HepG2 (cell line): ENCODE measurements around the gene COPZ1. TPM values are rescaled to one million over a fixed set of nuclear protein-coding genes. Genes with fewer than 3 reads are reported as not detected.

ENCODE experiments used
- ATAC-seq: fragments of 200-7000 bp; cut with Tn5 transposase; 3 replicates; pipeline ENCODE4 v1.9.1; 2020; ENCODE audit warnings: mild to moderate bottlenecking, moderate library complexity
- BruUV-seq: library from RNA; stranded (reverse); fragments of 400-500 nt; replicated peaks from 2 replicates; lab custom pipeline; 2021; lab: Mats Ljungman, UMichigan
- CTCF ChIA-PET: fragments of 300-600 bp; formaldehyde crosslinking; extraction: SDS; loops from one replicate; lab custom pipeline; 2021; ENCODE audit warnings: low total read pairs, inconsistent platforms, low intra/inter-chr PET ratio; lab: Yijun Ruan, JAX
- POLR2A ChIA-PET: fragments of 350-600 bp; sonication (Branson Sonifier 250); formaldehyde crosslinking; loops from one replicate; lab custom pipeline; 2020; ENCODE audit warnings: antibody characterized with exemption, inconsistent platforms; lab: Yijun Ruan, JAX
- DNase-seq: peaks from one replicate; pipeline ENCODE4 v3.0.0-alpha.2; 2015; ENCODE audit warnings: low spot score
- FAIRE-seq: peaks from 3 replicates; lab custom pipeline; 2011; peaks lifted over from hg19 to GRCh38; lab: Jason Lieb, UNC
- H2AFZ ChIP-seq: one replicate; pipeline ENCODE4 v1.6.1; 2011; ENCODE audit warnings: low read length, inconsistent platforms
- H3K27ac ChIP-seq: fragments of 300-600 bp; 3 replicates; pipeline ENCODE4 v1.8.0; 2011; ENCODE audit warnings: mixed run types, mild to moderate bottlenecking, mixed read lengths, low read length, inconsistent platforms; ENCODE audit not compliant: insufficient read depth; ENCODE audit errors: extremely low read length
- H3K27me3 ChIP-seq, 2 experiments: fragments of 200-600 bp in 1 of 2; 2 replicates in 1 of 2; 3 replicates in 1 of 2; pipeline versions ENCODE4 v1.6.0 to v1.8.0; 2011; ENCODE audit warnings: low read length in 2 of 2, mild to moderate bottlenecking in 2 of 2, moderate library complexity in 2 of 2, inconsistent platforms in 1 of 2; ENCODE audit not compliant: insufficient read depth in 2 of 2, control insufficient read depth in 1 of 2
- H3K36me3 ChIP-seq, 2 experiments: fragments of 200-600 bp in 1 of 2; replicated peaks in 1 of 2; 2 replicates in 1 of 2; 3 replicates in 1 of 2; pipeline versions ENCODE4 v1.5.1 to v1.8.0; 2011; ENCODE audit warnings: low read length in 2 of 2, inconsistent platforms in 1 of 2; ENCODE audit not compliant: insufficient read depth in 2 of 2, control insufficient read depth in 1 of 2
- H3K4me1 ChIP-seq: 2 replicates; pipeline ENCODE4 v1.5.1; 2012; ENCODE audit warnings: low read length, inconsistent platforms; ENCODE audit not compliant: insufficient read depth
- H3K4me2 ChIP-seq: 2 replicates; pipeline ENCODE4 v1.6.0; 2011; ENCODE audit warnings: low read depth, low read length, inconsistent platforms
- H3K4me3 ChIP-seq, 3 experiments: fragments of 200-600 bp in 1 of 3; sonication (generic), shearing (Covaris generic) in 1 of 3; replicated peaks in 1 of 3; 2 replicates each; pipeline ENCODE4 v1.5.1; 2011 to 2016; ENCODE audit warnings: low read length in 3 of 3, inconsistent platforms in 2 of 3, low read depth in 2 of 3, mild to moderate bottlenecking in 2 of 3, control low read depth in 1 of 3, mixed read lengths in 1 of 3; ENCODE audit not compliant: insufficient read depth in 1 of 3
- H3K79me2 ChIP-seq: one replicate; pipeline ENCODE4 v1.6.1; 2011; ENCODE audit warnings: low read length, inconsistent platforms; ENCODE audit not compliant: insufficient read depth
- H3K9ac ChIP-seq: 2 replicates; pipeline ENCODE4 v1.6.0; 2011; ENCODE audit warnings: mild to moderate bottlenecking, low read depth, low read length, inconsistent platforms; ENCODE audit not compliant: insufficient read depth
- H3K9me3 ChIP-seq: 2 replicates; pipeline ENCODE4 v1.5.1; 2012; ENCODE audit warnings: mild to moderate bottlenecking, low read length
- H4K20me1 ChIP-seq: 2 replicates; pipeline ENCODE4 v1.6.0; 2011; ENCODE audit warnings: inconsistent platforms, mild to moderate bottlenecking, low read length, moderate library complexity; ENCODE audit not compliant: insufficient read depth
- BORCS8-MEF2B ChIP-seq: sonication (generic); formaldehyde crosslinking; IDR thresholded peaks from 2 replicates; pipeline ENCODE4 v1.8.0; 2022; ENCODE audit warnings: mild to moderate bottlenecking, missing genetic modification reagents
- FOXK2 ChIP-seq: fragments of 450-650 bp; IDR thresholded peaks from 2 replicates; pipeline ENCODE4 v1.6.1; 2016
- GLMP ChIP-seq: sonication (generic); formaldehyde crosslinking; IDR thresholded peaks from 2 replicates; pipeline ENCODE4 v1.9.0; 2021; ENCODE audit warnings: missing genetic modification reagents, mild to moderate bottlenecking, borderline replicate concordance
- HIC2 ChIP-seq: sonication (generic); formaldehyde crosslinking; IDR thresholded peaks from 2 replicates; pipeline ENCODE4 v1.9.0; 2022; ENCODE audit warnings: low read depth, missing genetic modification reagents
- HNRNPLL ChIP-seq: fragments of 200-400 bp; formaldehyde crosslinking; IDR thresholded peaks from 2 replicates; pipeline ENCODE4 v1.6.1; 2017; ENCODE audit warnings: mild to moderate bottlenecking, low read depth, low read length; ENCODE audit not compliant: poor library complexity, severe bottlenecking
- MEF2D ChIP-seq: sonication (generic); formaldehyde crosslinking; IDR thresholded peaks from 2 replicates; pipeline ENCODE4 v1.5.1; 2020; ENCODE audit warnings: mild to moderate bottlenecking, missing genetic modification reagents
- MIER3 ChIP-seq: IDR thresholded peaks from 2 replicates; pipeline ENCODE4 v1.6.1; 2016; ENCODE audit warnings: missing compliant biosample characterization, borderline replicate concordance
- NFYC ChIP-seq: IDR thresholded peaks from 2 replicates; pipeline ENCODE4 v1.6.1; 2016; ENCODE audit warnings: missing genetic modification reagents, missing compliant biosample characterization
- PAWR ChIP-seq: sonication (generic); formaldehyde crosslinking; IDR thresholded peaks from 2 replicates; pipeline ENCODE4 v1.4.0; 2020; ENCODE audit warnings: missing genetic modification reagents, mild to moderate bottlenecking, borderline replicate concordance
- RXRB ChIP-seq: IDR thresholded peaks from 2 replicates; pipeline ENCODE4 v1.6.1; 2016; ENCODE audit warnings: borderline replicate concordance, missing genetic modification reagents, missing compliant biosample characterization
- SAFB2 ChIP-seq: sonication (generic); formaldehyde crosslinking; IDR thresholded peaks from 2 replicates; pipeline ENCODE4 v1.5.1; 2020; ENCODE audit warnings: missing genetic modification reagents, low read depth, mild to moderate bottlenecking, borderline replicate concordance
- SP2 ChIP-seq: sonication (generic); formaldehyde crosslinking; IDR thresholded peaks from 2 replicates; pipeline ENCODE4 v1.5.1; 2020; ENCODE audit warnings: mild to moderate bottlenecking, missing genetic modification reagents
- SP5 ChIP-seq: IDR thresholded peaks from 2 replicates; pipeline ENCODE4 v1.6.1; 2016; ENCODE audit warnings: low read depth, borderline replicate concordance
- SRSF9 ChIP-seq: fragments of 200-400 bp; formaldehyde crosslinking; IDR thresholded peaks from 2 replicates; pipeline ENCODE4 v1.6.1; 2018; ENCODE audit warnings: borderline replicate concordance, mild to moderate bottlenecking, low read depth, low read length; ENCODE audit not compliant: insufficient read depth, poor library complexity, severe bottlenecking
- ZFP82 ChIP-seq: sonication (generic); formaldehyde crosslinking; IDR thresholded peaks from 2 replicates; pipeline ENCODE4 v1.5.1; 2020; ENCODE audit warnings: mild to moderate bottlenecking, missing genetic modification reagents, borderline replicate concordance
- ZNF597 ChIP-seq: sonication (generic); formaldehyde crosslinking; IDR thresholded peaks from 2 replicates; pipeline ENCODE4 v1.5.0; 2020; ENCODE audit warnings: missing genetic modification reagents
- ZNF619 ChIP-seq: sonication (generic); formaldehyde crosslinking; IDR thresholded peaks from 2 replicates; pipeline ENCODE4 v1.4.0; 2020; ENCODE audit warnings: mild to moderate bottlenecking, missing genetic modification reagents
- ZNF792 ChIP-seq: IDR thresholded peaks from 2 replicates; pipeline ENCODE4 v1.6.1; 2016
- ZZZ3 ChIP-seq: sonication (generic); formaldehyde crosslinking; IDR thresholded peaks from 2 replicates; pipeline ENCODE4 v1.4.0; 2020; ENCODE audit warnings: missing genetic modification reagents, mild to moderate bottlenecking, borderline replicate concordance
- WGBS: methylation state at CpG from one replicate; pipeline ENCODE4 v1.1.6; 2017; ENCODE audit warnings: low lambda C conversion rate; 5-methylcytosine and 5-hydroxymethylcytosine counted together
- in situ Hi-C: cut with HindIII; loops from 2 replicates; pipeline ENCODE4 v1.10.0; 2017; ENCODE audit warnings: low pct_unique_long_range_greater_than_20kb; ENCODE audit not compliant: extremely low pct_ligation_motif_present
- intact Hi-C: fragments of 100-400 bp; cut with micrococcal nuclease; formaldehyde crosslinking; loops from one replicate; pipeline ENCODE4 v1.10.0; 2022; ENCODE audit not compliant: unreplicated experiment
- polyA plus RNA-seq, 8 experiments: library from polyadenylated mRNA; depleted of rRNA in 3 of 8; stranded (reverse) in 7 of 8; unstranded in 1 of 8; fragments of >200 nt; fragmentation: Illumina TruSeq in 4 of 8; extraction: Trizol in 4 of 8; gene quantifications; 2 replicates each; pipeline versions ENCODE4 v1.2.1 to v1.2.3, GENCODE V29; 2011 to 2016; ENCODE audit warnings: low read depth in 4 of 8, missing spikeins in 1 of 8, mixed read lengths in 1 of 8; ENCODE audit not compliant: insufficient read depth in 1 of 8
- total RNA-seq, 5 experiments: library from RNA; depleted of rRNA; stranded (reverse); fragments of >200 nt; fragmentation: Illumina TruSeq; extraction: Trizol; gene quantifications; 2 replicates each; pipeline ENCODE4 v1.2.3, GENCODE V29; 2016; ENCODE audit warnings: low read depth in 1 of 5

Gene COPZ1
- total and polyA plus RNA-seq, 2 of the 13 experiments (the other 11 are each of a cell fraction or from before 2014, with no cell fraction given) = 125 to 184 TPM

- Histone ChIP-seq H3K4me2 (peak within 1 kb of the TSS; percentile 79), H2AFZ (peak within 1 kb of the TSS; percentile 73), H3K4me3 (peak within 1 kb of the TSS; percentile 73 to 79 (median 76)), H3K27me3 (no peaks in the 10 kb centered on the region; a peak in 1 of 5 replicates), H3K36me3 (peaks cover 4 to 33% of the 10 kb centered on the region in 2 experiments; a peak in 4 of 5 replicates), H4K20me1 (peaks cover 34% of the 10 kb centered on the region), H3K79me2 (peaks cover 77% of the 10 kb centered on the region), H3K4me1 (peaks cover 64% of the 10 kb centered on the region), H3K9ac (peak within 1 kb of the TSS; percentile 100), H3K27ac (peak within 1 kb of the TSS; percentile 96), H3K9me3 (no peaks in the 10 kb centered on the region)
- ATAC-seq (peak; percentile 94), FAIRE-seq (peak; percentile 84), DNase-seq (peak; percentile 99)
- in situ Hi-C loops (loop anchor here (5.0 kb wide), 1 partner anchor 47 kb away; the partner anchor contains the start of gene COPZ1), intact Hi-C loops (loop anchor here (1.0 kb wide), 1 partner anchor 44 kb away; no protein-coding TSS in a partner anchor)
- CTCF ChIA-PET = no interaction called here
- 2% methylated on average over 45 of the region's 49 CpGs for WGBS
- POLR2A ChIA-PET = interaction anchor here (0.6 to 4.5 kb wide), 34 partner anchors 8 to 1538 kb away, joined by 3 to 176 read pairs (median 4); partner anchors contain the start of genes COPZ1, HOXC8, NFE2 and ORMDL2
- no TSS peak for BruUV-seq
- TF ChIP-seq SP5 (CRISPR knock-in tag) (no peak), MIER3 (CRISPR knock-in tag) (peak; percentile 67; the same call in 1 of the 2 replicates), BORCS8-MEF2B (CRISPR knock-in tag) (peak; percentile 44; the same call in 1 of the 2 replicates), MEF2D (CRISPR knock-in tag) (0 out of 2 replicates have a peak, but pooled peaks have one; percentile 23), SAFB2 (CRISPR knock-in tag) (no peak), HNRNPLL (peak; percentile 97), SP2 (CRISPR knock-in tag) (peak; percentile 95), ZNF792 (CRISPR knock-in tag) (peak; percentile 68; the same call in 1 of the 2 replicates), SRSF9 (no peak), ZNF597 (no peak), HIC2 (CRISPR knock-in tag) (no peak), GLMP (no peak), RXRB (peak; percentile 9; the same call in 1 of the 2 replicates), FOXK2 (peak; percentile 51; the same call in 1 of the 2 replicates), PAWR (no peak), ZFP82 (CRISPR knock-in tag) (0 out of 2 replicates have a peak, but pooled peaks have one; percentile 1), ZNF619 (CRISPR knock-in tag) (peak; percentile 71), ZZZ3 (CRISPR knock-in tag) (no peak), NFYC (peak; percentile 90)
Measured at GRCh38 chr12:54279632-54280467, 45.1 kb upstream of the COPZ1 start, which contains the start of gene CBX5. CBX5 (minus strand) TSS chr12:54280122; CDS start chr12:54257650, 22,472 bp downstream.
